HepG2 (cell line): ENCODE results near the gene FOXA1. TPM values are rescaled to one million over a fixed set of nuclear protein-coding genes. Genes with fewer than 3 reads are reported as not detected.

Experiments used
- AGO2 ChIP-seq: fragments of 200-400 bp; formaldehyde crosslinking; optimal IDR thresholded peaks from 2 replicates; pipeline ENCODE3; 2017; ENCODE audit warnings: mild to moderate bottlenecking, low read depth, low read length, moderate library complexity
- FOSL1 ChIP-seq: sonication (generic); formaldehyde crosslinking; IDR thresholded peaks from 2 replicates; pipeline ENCODE4 v1.9.0; 2021; ENCODE audit warnings: missing genetic modification reagents, borderline replicate concordance
- IRF2 ChIP-seq: IDR thresholded peaks from 2 replicates; pipeline ENCODE4 v1.6.1; 2018; ENCODE audit warnings: missing genetic modification reagents, missing compliant biosample characterization
- MAFG ChIP-seq: sonication (generic); formaldehyde crosslinking; IDR thresholded peaks from 2 replicates; pipeline ENCODE4 v1.5.1; 2020; ENCODE audit warnings: mild to moderate bottlenecking, missing genetic modification reagents
- PCBP2 ChIP-seq: fragments of 200-400 bp; formaldehyde crosslinking; optimal IDR thresholded peaks from 2 replicates; pipeline ENCODE3; 2018; ENCODE audit warnings: low read length, low read depth; ENCODE audit not compliant: poor library complexity, severe bottlenecking
- REXO4 ChIP-seq: sonication (generic); formaldehyde crosslinking; IDR thresholded peaks from 2 replicates; pipeline ENCODE4 v1.8.0; 2022; ENCODE audit warnings: missing genetic modification reagents, mild to moderate bottlenecking, borderline replicate concordance
- ZNF256 ChIP-seq: sonication (generic); formaldehyde crosslinking; conservative IDR thresholded peaks from 2 replicates; pipeline ENCODE4 v1.4.0; 2020; ENCODE audit warnings: missing genetic modification reagents
- ZNF260 ChIP-seq: sonication (generic); formaldehyde crosslinking; IDR thresholded peaks from 2 replicates; pipeline ENCODE4 v1.4.0; 2020; ENCODE audit warnings: missing genetic modification reagents, low read depth, mild to moderate bottlenecking, borderline replicate concordance
- ZNF329 ChIP-seq: sonication (generic); formaldehyde crosslinking; IDR thresholded peaks from 2 replicates; pipeline ENCODE4 v1.9.0; 2021; ENCODE audit warnings: low read depth, mild to moderate bottlenecking, missing genetic modification reagents
- ZNF335 ChIP-seq: sonication (generic); formaldehyde crosslinking; IDR thresholded peaks from 2 replicates; pipeline ENCODE4 v1.4.0; 2020; ENCODE audit warnings: missing genetic modification reagents
- ZNF652 ChIP-seq: IDR thresholded peaks from 2 replicates; pipeline ENCODE4 v1.6.1; 2016; ENCODE audit warnings: low read depth, borderline replicate concordance
- ZZZ3 ChIP-seq: sonication (generic); formaldehyde crosslinking; IDR thresholded peaks from 2 replicates; pipeline ENCODE4 v1.4.0; 2020; ENCODE audit warnings: missing genetic modification reagents, mild to moderate bottlenecking, borderline replicate concordance
- polyA plus RNA-seq, 8 experiments: library from polyadenylated mRNA; depleted of rRNA in 3 of 8; stranded (reverse) in 7 of 8; unstranded in 1 of 8; fragments of >200 nt; fragmentation: Illumina TruSeq in 4 of 8; extraction: Trizol in 4 of 8; gene quantifications; 2 replicates each; pipeline versions ENCODE4 v1.2.1 to v1.2.3, GENCODE V29; 2011 to 2016; ENCODE audit warnings: low read depth in 4 of 8, missing spikeins in 1 of 8, mixed read lengths in 1 of 8; ENCODE audit not compliant: insufficient read depth in 1 of 8
- total RNA-seq, 5 experiments: library from RNA; depleted of rRNA; stranded (reverse); fragments of >200 nt; fragmentation: Illumina TruSeq; extraction: Trizol; gene quantifications; 2 replicates each; pipeline ENCODE4 v1.2.3, GENCODE V29; 2016; ENCODE audit warnings: low read depth in 1 of 5
- TF ChIP-seq, protein P1 (sequence below): IDR thresholded peaks from 2 replicates; pipeline ENCODE4 v1.6.1; 2018; ENCODE audit warnings: missing genetic modification reagents, mild to moderate bottlenecking, missing compliant biosample characterization
- TF ChIP-seq, protein P2 (sequence below): sonication (generic); formaldehyde crosslinking; IDR thresholded peaks from 2 replicates; pipeline ENCODE4 v1.8.1; 2023; ENCODE audit warnings: mild to moderate bottlenecking, inconsistent platforms, moderate library complexity, missing genetic modification reagents, borderline replicate concordance
- TF ChIP-seq, protein P3 (sequence below): IDR thresholded peaks from 2 replicates; pipeline ENCODE4 v1.4.0; 2020; ENCODE audit warnings: mild to moderate bottlenecking, missing genetic modification reagents
- TF ChIP-seq, protein P4 (sequence below): sonication (generic); formaldehyde crosslinking; IDR thresholded peaks from 2 replicates; pipeline ENCODE4 v1.4.0; 2020; ENCODE audit warnings: mild to moderate bottlenecking, missing genetic modification reagents
- TF ChIP-seq, protein P5 (sequence below): sonication (generic); formaldehyde crosslinking; IDR thresholded peaks from 2 replicates; pipeline ENCODE4 v1.5.0; 2020; ENCODE audit warnings: mild to moderate bottlenecking, low read depth, missing genetic modification reagents, borderline replicate concordance
- TF ChIP-seq, protein P6 (sequence below): sonication (generic); formaldehyde crosslinking; IDR thresholded peaks from 2 replicates; pipeline ENCODE4 v1.4.0; 2020; ENCODE audit warnings: low read depth, mild to moderate bottlenecking, missing genetic modification reagents

Gene FOXA1
- total and polyA plus RNA-seq, 2 of the 13 experiments (the other 11 are each of a cell fraction or from before 2014, with no cell fraction given): 43.4 to 58.6 TPM

DNA sequence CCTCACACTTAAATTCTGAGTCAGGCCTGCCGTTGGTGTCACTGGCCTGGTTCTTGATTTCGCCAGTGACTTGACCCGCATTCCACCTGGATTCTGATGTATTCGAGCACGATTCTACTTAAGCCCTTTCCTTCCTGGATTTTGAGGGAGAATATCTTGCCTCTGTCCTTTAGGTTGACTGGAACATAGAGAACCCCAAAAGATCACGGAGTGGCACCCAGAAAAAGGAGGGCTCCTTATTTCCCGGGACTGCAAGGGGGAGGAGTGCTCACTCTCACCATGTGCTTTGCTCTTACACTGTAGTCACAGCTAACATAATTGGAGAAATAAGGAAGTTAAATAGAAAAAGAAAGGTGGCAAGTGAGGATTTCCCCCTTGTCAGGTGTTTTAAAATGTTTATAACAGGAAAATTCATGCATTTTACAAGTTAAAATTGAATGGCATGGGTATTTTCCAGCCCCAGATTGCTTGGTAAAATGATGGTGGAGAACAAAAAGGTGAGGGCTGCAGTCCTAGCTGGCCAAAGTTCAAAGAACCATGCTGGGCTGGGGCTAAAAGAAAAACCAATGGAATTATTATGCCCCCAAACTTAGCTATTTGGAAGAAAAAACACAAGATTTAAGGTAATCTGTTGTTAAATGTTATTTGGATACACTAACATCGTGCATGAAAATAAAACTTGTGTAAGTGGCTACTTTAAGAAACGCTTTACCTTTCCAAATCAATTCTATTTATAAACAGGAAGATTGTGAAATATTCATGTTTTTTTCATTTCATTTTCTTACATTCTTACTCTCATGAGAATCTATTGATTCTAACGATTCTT lies 8.9 kb downstream of the FOXA1 start (continued):
- TF ChIP-seq, protein P1, sequence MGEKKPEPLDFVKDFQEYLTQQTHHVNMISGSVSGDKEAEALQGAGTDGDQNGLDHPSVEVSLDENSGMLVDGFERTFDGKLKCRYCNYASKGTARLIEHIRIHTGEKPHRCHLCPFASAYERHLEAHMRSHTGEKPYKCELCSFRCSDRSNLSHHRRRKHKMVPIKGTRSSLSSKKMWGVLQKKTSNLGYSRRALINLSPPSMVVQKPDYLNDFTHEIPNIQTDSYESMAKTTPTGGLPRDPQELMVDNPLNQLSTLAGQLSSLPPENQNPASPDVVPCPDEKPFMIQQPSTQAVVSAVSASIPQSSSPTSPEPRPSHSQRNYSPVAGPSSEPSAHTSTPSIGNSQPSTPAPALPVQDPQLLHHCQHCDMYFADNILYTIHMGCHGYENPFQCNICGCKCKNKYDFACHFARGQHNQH (CRISPR knock-in tag): no peak
- no peak for TF ChIP-seq AGO2
- no peak for TF ChIP-seq REXO4 (CRISPR knock-in tag)
- TF ChIP-seq ZNF652: no peak
- no peak for TF ChIP-seq MAFG
- TF ChIP-seq ZNF329 (CRISPR knock-in tag): no peak
- TF ChIP-seq, protein P2, sequence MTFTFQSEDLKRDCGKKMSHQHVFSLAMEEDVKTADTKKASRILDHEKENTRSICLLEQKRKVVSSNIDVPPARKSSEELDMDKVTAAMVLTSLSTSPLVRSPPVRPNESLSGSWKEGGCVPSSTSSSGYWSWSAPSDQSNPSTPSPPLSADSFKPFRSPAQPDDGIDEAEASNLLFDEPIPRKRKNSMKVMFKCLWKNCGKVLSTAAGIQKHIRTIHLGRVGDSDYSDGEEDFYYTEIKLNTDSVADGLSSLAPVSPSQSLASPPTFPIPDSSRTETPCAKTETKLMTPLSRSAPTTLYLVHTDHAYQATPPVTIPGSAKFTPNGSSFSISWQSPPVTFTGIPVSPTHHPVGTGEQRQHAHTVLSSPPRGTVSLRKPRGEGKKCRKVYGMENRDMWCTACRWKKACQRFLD (CRISPR knock-in tag): no peak
- TF ChIP-seq PCBP2: no peak
- TF ChIP-seq ZNF256: no peak
- TF ChIP-seq ZNF335 (CRISPR knock-in tag): 0 out of 2 replicates have a peak, but pooled peaks have one; percentile 4
- no peak for TF ChIP-seq ZZZ3 (CRISPR knock-in tag)
- TF ChIP-seq, protein P3, sequence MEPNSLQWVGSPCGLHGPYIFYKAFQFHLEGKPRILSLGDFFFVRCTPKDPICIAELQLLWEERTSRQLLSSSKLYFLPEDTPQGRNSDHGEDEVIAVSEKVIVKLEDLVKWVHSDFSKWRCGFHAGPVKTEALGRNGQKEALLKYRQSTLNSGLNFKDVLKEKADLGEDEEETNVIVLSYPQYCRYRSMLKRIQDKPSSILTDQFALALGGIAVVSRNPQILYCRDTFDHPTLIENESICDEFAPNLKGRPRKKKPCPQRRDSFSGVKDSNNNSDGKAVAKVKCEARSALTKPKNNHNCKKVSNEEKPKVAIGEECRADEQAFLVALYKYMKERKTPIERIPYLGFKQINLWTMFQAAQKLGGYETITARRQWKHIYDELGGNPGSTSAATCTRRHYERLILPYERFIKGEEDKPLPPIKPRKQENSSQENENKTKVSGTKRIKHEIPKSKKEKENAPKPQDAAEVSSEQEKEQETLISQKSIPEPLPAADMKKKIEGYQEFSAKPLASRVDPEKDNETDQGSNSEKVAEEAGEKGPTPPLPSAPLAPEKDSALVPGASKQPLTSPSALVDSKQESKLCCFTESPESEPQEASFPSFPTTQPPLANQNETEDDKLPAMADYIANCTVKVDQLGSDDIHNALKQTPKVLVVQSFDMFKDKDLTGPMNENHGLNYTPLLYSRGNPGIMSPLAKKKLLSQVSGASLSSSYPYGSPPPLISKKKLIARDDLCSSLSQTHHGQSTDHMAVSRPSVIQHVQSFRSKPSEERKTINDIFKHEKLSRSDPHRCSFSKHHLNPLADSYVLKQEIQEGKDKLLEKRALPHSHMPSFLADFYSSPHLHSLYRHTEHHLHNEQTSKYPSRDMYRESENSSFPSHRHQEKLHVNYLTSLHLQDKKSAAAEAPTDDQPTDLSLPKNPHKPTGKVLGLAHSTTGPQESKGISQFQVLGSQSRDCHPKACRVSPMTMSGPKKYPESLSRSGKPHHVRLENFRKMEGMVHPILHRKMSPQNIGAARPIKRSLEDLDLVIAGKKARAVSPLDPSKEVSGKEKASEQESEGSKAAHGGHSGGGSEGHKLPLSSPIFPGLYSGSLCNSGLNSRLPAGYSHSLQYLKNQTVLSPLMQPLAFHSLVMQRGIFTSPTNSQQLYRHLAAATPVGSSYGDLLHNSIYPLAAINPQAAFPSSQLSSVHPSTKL (CRISPR knock-in tag): no peak
- TF ChIP-seq, protein P4, sequence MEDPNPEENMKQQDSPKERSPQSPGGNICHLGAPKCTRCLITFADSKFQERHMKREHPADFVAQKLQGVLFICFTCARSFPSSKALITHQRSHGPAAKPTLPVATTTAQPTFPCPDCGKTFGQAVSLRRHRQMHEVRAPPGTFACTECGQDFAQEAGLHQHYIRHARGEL (CRISPR knock-in tag): no peak
- no peak for TF ChIP-seq FOSL1 (CRISPR knock-in tag)
- TF ChIP-seq, protein P5, sequence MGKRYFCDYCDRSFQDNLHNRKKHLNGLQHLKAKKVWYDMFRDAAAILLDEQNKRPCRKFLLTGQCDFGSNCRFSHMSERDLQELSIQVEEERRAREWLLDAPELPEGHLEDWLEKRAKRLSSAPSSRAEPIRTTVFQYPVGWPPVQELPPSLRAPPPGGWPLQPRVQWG: no peak
- TF ChIP-seq IRF2 (CRISPR knock-in tag): no peak
- TF ChIP-seq, protein P6, sequence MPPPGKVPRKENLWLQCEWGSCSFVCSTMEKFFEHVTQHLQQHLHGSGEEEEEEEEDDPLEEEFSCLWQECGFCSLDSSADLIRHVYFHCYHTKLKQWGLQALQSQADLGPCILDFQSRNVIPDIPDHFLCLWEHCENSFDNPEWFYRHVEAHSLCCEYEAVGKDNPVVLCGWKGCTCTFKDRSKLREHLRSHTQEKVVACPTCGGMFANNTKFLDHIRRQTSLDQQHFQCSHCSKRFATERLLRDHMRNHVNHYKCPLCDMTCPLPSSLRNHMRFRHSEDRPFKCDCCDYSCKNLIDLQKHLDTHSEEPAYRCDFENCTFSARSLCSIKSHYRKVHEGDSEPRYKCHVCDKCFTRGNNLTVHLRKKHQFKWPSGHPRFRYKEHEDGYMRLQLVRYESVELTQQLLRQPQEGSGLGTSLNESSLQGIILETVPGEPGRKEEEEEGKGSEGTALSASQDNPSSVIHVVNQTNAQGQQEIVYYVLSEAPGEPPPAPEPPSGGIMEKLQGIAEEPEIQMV (CRISPR knock-in tag): no peak
- TF ChIP-seq ZNF260 (CRISPR knock-in tag): no peak
